SJCRH30 (cell line): ENCODE measurements around the gene TSEN54. TPM values are rescaled to one million over a fixed set of nuclear protein-coding genes. Genes with fewer than 3 reads are reported as not detected.

Source experiments
- DNase-seq, 2 experiments: peaks; one replicate each; pipeline ENCODE4 v3.0.0-alpha.2; 2015 to 2020
- H3K27ac ChIP-seq: fragments of 250-450 bp; sonication (Bioruptor Pico); 2 replicates; pipeline ENCODE4 v1.5.1; 2020; ENCODE audit warnings: mild to moderate bottlenecking, moderate library complexity
- H3K27me3 ChIP-seq: fragments of 250-450 bp; sonication (Bioruptor Pico); 2 replicates; pipeline ENCODE4 v1.5.1; 2020; ENCODE audit warnings: mild to moderate bottlenecking, moderate library complexity
- H3K36me3 ChIP-seq: fragments of 250-450 bp; sonication (Bioruptor Pico); 2 replicates; pipeline ENCODE4 v1.5.1; 2020; ENCODE audit warnings: mild to moderate bottlenecking, moderate library complexity
- H3K4me1 ChIP-seq: fragments of 250-450 bp; sonication (Bioruptor Pico); 2 replicates; pipeline ENCODE4 v1.5.1; 2020; ENCODE audit warnings: mild to moderate bottlenecking, moderate library complexity
- H3K4me3 ChIP-seq: fragments of 250-450 bp; sonication (Bioruptor Pico); 2 replicates; pipeline ENCODE4 v1.5.1; 2020; ENCODE audit warnings: mild to moderate bottlenecking, moderate library complexity
- H3K9me3 ChIP-seq: fragments of 250-450 bp; sonication (Bioruptor Pico); replicated peaks from 2 replicates; pipeline ENCODE4 v1.5.1; 2020; ENCODE audit warnings: mild to moderate bottlenecking, moderate library complexity
- total RNA-seq: library from RNA; depleted of rRNA; stranded (reverse); fragments of >200 nt; shearing (Covaris generic); gene quantifications from 2 replicates; pipeline ENCODE4 v1.2.3, GENCODE V29; 2014; rRNA removed

The TSEN54 gene
- total RNA-seq, 1 experiment from 2014 or later: 44.8 TPM

GRCh38 chr17:75573540-75573957, 57.2 kb downstream of the TSEN54 start:
- H3K4me3 ChIP-seq: no peak overlapping the region
- H3K27ac ChIP-seq: no peak overlapping the region
- H3K36me3 ChIP-seq: no peaks in the 10 kb centered on the region
- peaks cover 17% of the 10 kb centered on the region for H3K27me3 ChIP-seq
- H3K4me1 ChIP-seq: no peaks in the 10 kb centered on the region
- no peaks in the 10 kb centered on the region for H3K9me3 ChIP-seq
- no peak for DNase-seq

GRCh38 chr17:75573994-75574393, 57.7 kb downstream of the TSEN54 start:
- Histone ChIP-seq H3K4me1 (no peaks in the 10 kb centered on the region), H3K9me3 (no peaks in the 10 kb centered on the region), H3K36me3 (no peaks in the 10 kb centered on the region), H3K4me3 (no peak overlapping the region), H3K27ac (no peak overlapping the region), H3K27me3 (peaks cover 17% of the 10 kb centered on the region)
- DNase-seq: no peak

Other genes with a start within 250 kb of the TSEN54 start
- 4.4 and 5.2 TPM in 2 replicates for gene MIF4GD, start 245.3 kb upstream of the TSEN54 start, total RNA-seq
- 16.2 and 18.7 TPM in 2 replicates for gene SLC25A19, start 227.1 kb upstream of the TSEN54 start, total RNA-seq
- gene GRB2, start 110.8 kb upstream of the TSEN54 start, total RNA-seq: 91.8 and 92.9 TPM in 2 replicates
- gene TMEM94, start 59.9 kb upstream of the TSEN54 start, total RNA-seq: 43.5 and 55.6 TPM in 2 replicates
- 6.9 and 9.3 TPM in 2 replicates for gene CASKIN2, start 991 bp upstream of the TSEN54 start, total RNA-seq
- not detected in 2 replicates for gene LLGL2, start 9.2 kb downstream of the TSEN54 start, total RNA-seq
- 0.02 TPM in 1 of 2 replicates, not detected in the other for gene MYO15B, start 71.3 kb downstream of the TSEN54 start, total RNA-seq
- 0.14 and 0.18 TPM in 2 replicates for gene SMIM5, start 116.9 kb downstream of the TSEN54 start, total RNA-seq
- gene RECQL5, start 150.6 kb downstream of the TSEN54 start, total RNA-seq: 25.9 and 28.1 TPM in 2 replicates
- 63.4 and 74.0 TPM in 2 replicates for gene SAP30BP, start 150.8 kb downstream of the TSEN54 start, total RNA-seq
- 4.3 and 8.8 TPM in 2 replicates for gene ITGB4, start 204.9 kb downstream of the TSEN54 start, total RNA-seq
- 29.0 and 31.5 TPM in 2 replicates for gene GALK1, start 248.7 kb downstream of the TSEN54 start, total RNA-seq